ENCODE results near the gene BRMS1L. TPM values are rescaled to one million over a fixed set of nuclear protein-coding genes. Genes with fewer than 3 reads are reported as not detected.

BRMS1L gene
- total and polyA plus RNA-seq, 2 of the 4 experiments (the other 2 are of a cell fraction) = 1.8 to 6.2 TPM

DNA sequence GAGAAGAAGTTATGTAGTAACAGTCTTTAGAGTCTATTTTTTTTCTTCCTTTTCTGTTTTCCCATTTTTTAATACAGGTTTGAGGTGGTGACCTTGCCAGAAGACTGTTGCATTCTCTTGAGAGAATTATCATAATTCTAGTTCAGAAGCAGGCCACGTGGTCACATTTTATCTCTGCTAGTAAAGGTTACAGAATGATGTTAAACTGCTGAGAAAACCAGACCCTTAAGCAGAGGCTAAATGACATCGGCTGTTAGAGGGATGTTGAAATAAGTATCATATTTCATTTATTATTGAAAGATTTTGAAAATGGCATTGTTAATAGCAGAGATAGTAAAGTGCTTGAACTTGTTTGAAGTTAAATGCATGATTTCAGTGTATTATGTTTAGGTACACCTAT lies 49.2 kb downstream of the BRMS1L start:
- Histone ChIP-seq H2BK120ac (ENCODE audit: low read depth, low read length) (no peak overlapping the region), H2BK20ac (ENCODE audit: low read depth, low read length) (no peak overlapping the region), H3K9me3 (ENCODE audit: control insufficient read depth, insufficient read depth, low read length) (no peaks in the 10 kb centered on the region), H2BK5ac (ENCODE audit: low read depth, low read length, poor library complexity, severe bottlenecking) (no peak overlapping the region), H2AK5ac (ENCODE audit: low read depth, low read length) (no peak overlapping the region), H3K23ac (ENCODE audit: low read depth, low read length) (no peak overlapping the region), H4K5ac (ENCODE audit: low read depth, low read length) (no peak overlapping the region), H3K4ac (ENCODE audit: low read depth, low read length) (no peak overlapping the region), H3K27me3 (ENCODE audit: control insufficient read depth, insufficient read depth, low read length) (no peaks in the 10 kb centered on the region), H3K14ac (replicated peaks; ENCODE audit: low read depth, low read length) (no peak overlapping the region), H4K8ac (ENCODE audit: low read depth in 2 of 2, low read length in 2 of 2) (no peak overlapping the region), H2AK9ac (replicated peaks; ENCODE audit: low read depth, low read length, poor library complexity) (no peak overlapping the region), H3K27ac (ENCODE audit: insufficient read depth, low read length) (no peak overlapping the region), H2AFZ (replicated peaks; ENCODE audit: low read length, poor library complexity) (no peak overlapping the region), H3K9ac (ENCODE audit: low read depth, low read length) (no peak overlapping the region), H4K20me1 (ENCODE audit: insufficient read depth, low read length) (peaks cover 7% of the 10 kb centered on the region; the same call in 1 of the 2 replicates), H3K4me2 (ENCODE audit: low read depth, low read length) (no peak overlapping the region), H3K36me3 (ENCODE audit: control insufficient read depth, insufficient read depth, low read length) (no peaks in the 10 kb centered on the region), H3K18ac (ENCODE audit: low read depth, low read length) (no peak overlapping the region), H3K79me1 (ENCODE audit: low read depth in 1 of 2, low read length in 2 of 2) (no peaks in the 10 kb centered on the region), H3K56ac (ENCODE audit: extremely low read depth, insufficient read depth, low read length) (no peak overlapping the region), H3K4me3 (ENCODE audit: insufficient read depth, low read depth, low read length) (no peak overlapping the region), H4K91ac (ENCODE audit: insufficient read depth, low read depth, low read length) (no peak overlapping the region), H3K9me1 (ENCODE audit: insufficient read depth, low read length) (no peaks in the 10 kb centered on the region), H3K4me1 (ENCODE audit: control insufficient read depth, insufficient read depth, low read length) (peaks cover 2% of the 10 kb centered on the region), H2BK15ac (ENCODE audit: low read depth, low read length) (no peak overlapping the region)
- ATAC-seq (ENCODE audit: low read depth) = no peak
- no CpG with 5 or more reads among the region's 2 CpGs for WGBS, 2 experiments (ENCODE audit: extremely low coverage in 2 of 2, insufficient read length in 1 of 2)
- intact Hi-C loops (cut with micrococcal nuclease) = no loop called here
- dilution Hi-C loops (cut with HindIII; ENCODE audit: low sequenced_read_pairs, unreplicated experiment) = no loop called here
- BruUV-seq (replicated peaks) = no TSS peak
- CTCF ChIA-PET = interaction anchor here (0.5 kb wide), 1 partner anchor 1259 kb away, joined by 6 read pairs; no protein-coding TSS in a partner anchor
- TF ChIP-seq, protein P1, sequence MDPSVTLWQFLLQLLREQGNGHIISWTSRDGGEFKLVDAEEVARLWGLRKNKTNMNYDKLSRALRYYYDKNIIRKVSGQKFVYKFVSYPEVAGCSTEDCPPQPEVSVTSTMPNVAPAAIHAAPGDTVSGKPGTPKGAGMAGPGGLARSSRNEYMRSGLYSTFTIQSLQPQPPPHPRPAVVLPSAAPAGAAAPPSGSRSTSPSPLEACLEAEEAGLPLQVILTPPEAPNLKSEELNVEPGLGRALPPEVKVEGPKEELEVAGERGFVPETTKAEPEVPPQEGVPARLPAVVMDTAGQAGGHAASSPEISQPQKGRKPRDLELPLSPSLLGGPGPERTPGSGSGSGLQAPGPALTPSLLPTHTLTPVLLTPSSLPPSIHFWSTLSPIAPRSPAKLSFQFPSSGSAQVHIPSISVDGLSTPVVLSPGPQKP (IDR thresholded peaks at IDR 0.05; ENCODE audit: borderline replicate concordance, low read depth, low read length) = no peak
- TF ChIP-seq SMC3 (IDR thresholded peaks at IDR 0.05; ENCODE audit: low read depth, low read length) (no peak), POLR2A (IDR thresholded peaks at IDR 0.05; ENCODE audit: low read depth, low read length) (no peak), RCOR1 (IDR thresholded peaks at IDR 0.05; ENCODE audit: insufficient replicate concordance, low read length) (no peak), CTCF (conservative IDR thresholded peaks at IDR 0.05; ENCODE audit: low read depth, low read length) (no peak), CEBPB (IDR thresholded peaks at IDR 0.05; ENCODE audit: low read depth, low read length) (no peak), RAD21 (IDR thresholded peaks at IDR 0.05; ENCODE audit: low read length) (no peak), BHLHE40 (IDR thresholded peaks at IDR 0.05; ENCODE audit: low read depth, low read length) (no peak), MXI1 (IDR thresholded peaks at IDR 0.05; ENCODE audit: borderline replicate concordance, low read depth, low read length) (no peak), CHD1 (IDR thresholded peaks at IDR 0.05; ENCODE audit: low read depth, low read length) (no peak), MAZ (IDR thresholded peaks at IDR 0.05; ENCODE audit: borderline replicate concordance, low read depth, low read length) (no peak), NFE2L2 (IDR thresholded peaks at IDR 0.05; ENCODE audit: low read depth, low read length) (no peak), RFX5 (IDR thresholded peaks at IDR 0.05; ENCODE audit: low read depth, low read length) (no peak), FOS (IDR thresholded peaks at IDR 0.05; ENCODE audit: low read depth, low read length) (no peak), USF2 (IDR thresholded peaks at IDR 0.05; ENCODE audit: low read depth, low read length) (no peak), MAFK (IDR thresholded peaks at IDR 0.05; ENCODE audit: low read depth, low read length) (no peak)
- POLR2A ChIA-PET (ENCODE audit: unreplicated experiment) = no interaction called here
- DNase-seq = peak; percentile 24
- in situ Hi-C loops (cut with MboI; ENCODE audit: low sequenced_read_pairs) = no loop called here

All from IMR-90 (cell line).